ENCODE results near the gene ABCC10.

GRCh38 chr6:43489277-43490072, 62.1 kb downstream of the ABCC10 start:
- TF ChIP-seq, protein P1, sequence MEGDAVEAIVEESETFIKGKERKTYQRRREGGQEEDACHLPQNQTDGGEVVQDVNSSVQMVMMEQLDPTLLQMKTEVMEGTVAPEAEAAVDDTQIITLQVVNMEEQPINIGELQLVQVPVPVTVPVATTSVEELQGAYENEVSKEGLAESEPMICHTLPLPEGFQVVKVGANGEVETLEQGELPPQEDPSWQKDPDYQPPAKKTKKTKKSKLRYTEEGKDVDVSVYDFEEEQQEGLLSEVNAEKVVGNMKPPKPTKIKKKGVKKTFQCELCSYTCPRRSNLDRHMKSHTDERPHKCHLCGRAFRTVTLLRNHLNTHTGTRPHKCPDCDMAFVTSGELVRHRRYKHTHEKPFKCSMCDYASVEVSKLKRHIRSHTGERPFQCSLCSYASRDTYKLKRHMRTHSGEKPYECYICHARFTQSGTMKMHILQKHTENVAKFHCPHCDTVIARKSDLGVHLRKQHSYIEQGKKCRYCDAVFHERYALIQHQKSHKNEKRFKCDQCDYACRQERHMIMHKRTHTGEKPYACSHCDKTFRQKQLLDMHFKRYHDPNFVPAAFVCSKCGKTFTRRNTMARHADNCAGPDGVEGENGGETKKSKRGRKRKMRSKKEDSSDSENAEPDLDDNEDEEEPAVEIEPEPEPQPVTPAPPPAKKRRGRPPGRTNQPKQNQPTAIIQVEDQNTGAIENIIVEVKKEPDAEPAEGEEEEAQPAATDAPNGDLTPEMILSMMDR (IDR thresholded peaks at IDR 0.05), result no peak
- no peak for TF ChIP-seq EP300 (IDR thresholded peaks at IDR 0.05)

Measured in upper lobe of left lung (tissue), 4 donors.